ENCODE measurements around the gene CTSW.

DNA sequence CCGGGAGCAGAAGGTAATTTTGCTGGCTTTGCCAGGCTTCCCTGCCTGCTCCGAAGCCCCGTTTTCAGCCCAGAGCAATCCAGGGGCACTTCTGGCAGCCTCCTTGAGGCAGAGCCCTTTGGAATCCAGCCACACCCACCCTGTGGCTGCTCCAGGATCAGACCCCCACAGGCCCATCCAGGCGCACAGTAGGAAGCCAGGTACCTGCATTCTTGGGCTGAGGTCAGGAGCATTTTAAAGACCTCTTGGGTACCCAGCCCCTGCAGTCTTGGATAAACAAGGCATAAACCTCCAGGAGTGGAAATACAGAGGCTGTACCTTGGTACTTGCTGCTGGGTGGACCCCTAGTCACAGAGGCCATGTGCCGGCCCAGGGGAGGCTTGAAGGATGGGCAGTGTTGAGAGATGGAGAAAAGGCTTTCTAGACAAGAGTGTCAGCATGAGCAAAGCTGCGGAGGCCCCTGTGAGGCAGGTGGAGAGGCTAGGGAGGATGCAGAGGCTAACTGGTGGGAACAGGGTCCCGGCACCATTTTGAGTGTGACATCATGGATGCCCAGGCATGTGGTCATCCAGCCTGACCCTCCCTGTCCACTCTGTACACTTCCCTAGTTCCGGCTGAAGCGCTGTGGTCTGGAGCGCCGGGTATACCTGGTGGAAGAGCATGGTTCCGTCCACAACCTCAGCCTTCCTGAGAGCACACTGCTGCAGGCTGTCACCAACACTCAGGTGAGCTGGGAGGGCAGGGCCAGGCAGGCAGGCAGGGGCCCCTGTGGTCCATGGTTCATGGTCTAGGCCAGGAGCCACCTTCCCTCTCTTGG is 15.5 kb upstream of the CTSW start:
- TF ChIP-seq, protein P1, sequence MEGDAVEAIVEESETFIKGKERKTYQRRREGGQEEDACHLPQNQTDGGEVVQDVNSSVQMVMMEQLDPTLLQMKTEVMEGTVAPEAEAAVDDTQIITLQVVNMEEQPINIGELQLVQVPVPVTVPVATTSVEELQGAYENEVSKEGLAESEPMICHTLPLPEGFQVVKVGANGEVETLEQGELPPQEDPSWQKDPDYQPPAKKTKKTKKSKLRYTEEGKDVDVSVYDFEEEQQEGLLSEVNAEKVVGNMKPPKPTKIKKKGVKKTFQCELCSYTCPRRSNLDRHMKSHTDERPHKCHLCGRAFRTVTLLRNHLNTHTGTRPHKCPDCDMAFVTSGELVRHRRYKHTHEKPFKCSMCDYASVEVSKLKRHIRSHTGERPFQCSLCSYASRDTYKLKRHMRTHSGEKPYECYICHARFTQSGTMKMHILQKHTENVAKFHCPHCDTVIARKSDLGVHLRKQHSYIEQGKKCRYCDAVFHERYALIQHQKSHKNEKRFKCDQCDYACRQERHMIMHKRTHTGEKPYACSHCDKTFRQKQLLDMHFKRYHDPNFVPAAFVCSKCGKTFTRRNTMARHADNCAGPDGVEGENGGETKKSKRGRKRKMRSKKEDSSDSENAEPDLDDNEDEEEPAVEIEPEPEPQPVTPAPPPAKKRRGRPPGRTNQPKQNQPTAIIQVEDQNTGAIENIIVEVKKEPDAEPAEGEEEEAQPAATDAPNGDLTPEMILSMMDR (conservative IDR thresholded peaks at IDR 0.05; ENCODE audit: low read depth, low read length): no peak
- TF ChIP-seq FOS (IDR thresholded peaks at IDR 0.05; ENCODE audit: low read depth, low read length) (no peak), POLR2A (IDR thresholded peaks at IDR 0.05; ENCODE audit: low read depth, low read length) (no peak), NFE2L2 (IDR thresholded peaks at IDR 0.05; ENCODE audit: low read depth, low read length) (no peak), RAD21 (IDR thresholded peaks at IDR 0.05; ENCODE audit: low read length) (no peak), BHLHE40 (IDR thresholded peaks at IDR 0.05; ENCODE audit: low read depth, low read length) (no peak)
- TF ChIP-seq, protein P2, sequence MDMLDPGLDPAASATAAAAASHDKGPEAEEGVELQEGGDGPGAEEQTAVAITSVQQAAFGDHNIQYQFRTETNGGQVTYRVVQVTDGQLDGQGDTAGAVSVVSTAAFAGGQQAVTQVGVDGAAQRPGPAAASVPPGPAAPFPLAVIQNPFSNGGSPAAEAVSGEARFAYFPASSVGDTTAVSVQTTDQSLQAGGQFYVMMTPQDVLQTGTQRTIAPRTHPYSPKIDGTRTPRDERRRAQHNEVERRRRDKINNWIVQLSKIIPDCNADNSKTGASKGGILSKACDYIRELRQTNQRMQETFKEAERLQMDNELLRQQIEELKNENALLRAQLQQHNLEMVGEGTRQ (IDR thresholded peaks at IDR 0.05; ENCODE audit: low read depth, low read length): no peak
- TF ChIP-seq, protein P3, sequence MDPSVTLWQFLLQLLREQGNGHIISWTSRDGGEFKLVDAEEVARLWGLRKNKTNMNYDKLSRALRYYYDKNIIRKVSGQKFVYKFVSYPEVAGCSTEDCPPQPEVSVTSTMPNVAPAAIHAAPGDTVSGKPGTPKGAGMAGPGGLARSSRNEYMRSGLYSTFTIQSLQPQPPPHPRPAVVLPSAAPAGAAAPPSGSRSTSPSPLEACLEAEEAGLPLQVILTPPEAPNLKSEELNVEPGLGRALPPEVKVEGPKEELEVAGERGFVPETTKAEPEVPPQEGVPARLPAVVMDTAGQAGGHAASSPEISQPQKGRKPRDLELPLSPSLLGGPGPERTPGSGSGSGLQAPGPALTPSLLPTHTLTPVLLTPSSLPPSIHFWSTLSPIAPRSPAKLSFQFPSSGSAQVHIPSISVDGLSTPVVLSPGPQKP (IDR thresholded peaks at IDR 0.05; ENCODE audit: borderline replicate concordance, low read depth, low read length): no peak

Data from IMR-90 (cell line).